Endothelial cell of umbilical vein (primary cell): ENCODE measurements around the gene C12orf50. TPM values are rescaled to one million over a fixed set of nuclear protein-coding genes. Genes with fewer than 3 reads are reported as not detected.

ENCODE experiments used
- BruUV-seq: library from RNA; stranded (reverse); fragments of 400-500 nt; replicated peaks from 2 replicates; lab custom pipeline; 2021; lab: Mats Ljungman, UMichigan
- CTCF ChIA-PET: fragments of 300-600, 350-600 bp; sonication (Branson Sonifier 250); formaldehyde crosslinking; loops from one replicate; lab custom pipeline; 2021; ENCODE audit warnings: antibody characterized with exemption, inconsistent platforms; lab: Charles Lee
- POLR2A ChIA-PET: fragments of 300-600, 350-600 bp; sonication (Branson Sonifier 250); formaldehyde crosslinking; loops from one replicate; lab custom pipeline; 2021; ENCODE audit warnings: antibody characterized with exemption, inconsistent platforms; lab: Charles Lee
- DNase-seq: peaks from one replicate; pipeline ENCODE4 v3.0.0-alpha.2; 2011; ENCODE audit warnings: low read depth, low spot score
- FAIRE-seq: peaks from 2 replicates; lab custom pipeline; 2011; peaks lifted over from hg19 to GRCh38; lab: Jason Lieb, UNC
- H2AFZ ChIP-seq: 2 replicates; pipeline ENCODE4 v1.6.0; 2012; ENCODE audit warnings: low read depth, low read length, control low read depth, inconsistent platforms
- H3K27ac ChIP-seq: 2 replicates; pipeline ENCODE4 v1.5.1; 2011; ENCODE audit warnings: low read depth, mild to moderate bottlenecking, control low read depth, low read length, moderate library complexity; ENCODE audit not compliant: insufficient read depth
- H3K27me3 ChIP-seq, 2 experiments: 2 replicates each; pipeline versions ENCODE4 v1.6.0 to v1.6.1; 2011; ENCODE audit warnings: low read length in 2 of 2, mixed read lengths in 1 of 2; ENCODE audit not compliant: control insufficient read depth in 2 of 2, insufficient read depth in 2 of 2
- H3K36me3 ChIP-seq, 2 experiments: 2 replicates in 1 of 2; 3 replicates in 1 of 2; pipeline ENCODE4 v1.5.1; 2011; ENCODE audit warnings: low read length in 2 of 2, mild to moderate bottlenecking in 1 of 2, moderate library complexity in 1 of 2; ENCODE audit not compliant: control insufficient read depth in 2 of 2, insufficient read depth in 2 of 2; ENCODE audit errors: extremely low read depth in 1 of 2
- H3K4me1 ChIP-seq: 3 replicates; pipeline ENCODE4 v1.5.1; 2011; ENCODE audit warnings: mild to moderate bottlenecking, low read length; ENCODE audit not compliant: control insufficient read depth, insufficient read depth; ENCODE audit errors: extremely low read depth
- H3K4me2 ChIP-seq: 2 replicates; pipeline ENCODE4 v1.6.1; 2011; ENCODE audit warnings: low read length, control low read depth, mixed read lengths; ENCODE audit not compliant: insufficient read depth
- H3K4me3 ChIP-seq, 3 experiments: fragments of 200-600 bp in 1 of 3; sonication (generic), shearing (Covaris generic) in 1 of 3; replicated peaks in 1 of 3; 2 replicates each; pipeline ENCODE4 v1.5.1; 2011 to 2016; ENCODE audit warnings: control low read depth in 3 of 3, low read length in 3 of 3, mild to moderate bottlenecking in 2 of 3, inconsistent platforms in 1 of 3, low read depth in 1 of 3, moderate library complexity in 1 of 3; ENCODE audit not compliant: insufficient read depth in 1 of 3
- H3K79me2 ChIP-seq: 2 replicates; pipeline ENCODE4 v1.6.0; 2012; ENCODE audit warnings: low read length, inconsistent platforms; ENCODE audit not compliant: control insufficient read depth, insufficient read depth
- H3K9ac ChIP-seq: replicated peaks from 2 replicates; pipeline ENCODE3; 2011; ENCODE audit warnings: low read length, control low read depth; ENCODE audit not compliant: insufficient read depth; ENCODE audit errors: extremely low read depth
- H3K9me1 ChIP-seq: replicated peaks from 3 replicates; pipeline ENCODE4 v1.6.0; 2011; ENCODE audit warnings: mild to moderate bottlenecking, low read length; ENCODE audit not compliant: control insufficient read depth, insufficient read depth; ENCODE audit errors: extremely low read depth
- H3K9me3 ChIP-seq: replicated peaks from 2 replicates; pipeline ENCODE4 v1.5.1; 2012; ENCODE audit warnings: low read length, inconsistent platforms; ENCODE audit not compliant: control insufficient read depth, insufficient read depth
- H4K20me1 ChIP-seq: replicated peaks from 2 replicates; pipeline ENCODE3; 2011; ENCODE audit warnings: mild to moderate bottlenecking, low read length; ENCODE audit not compliant: control insufficient read depth, insufficient read depth; ENCODE audit errors: extremely low read depth
- EZH2 ChIP-seq: IDR thresholded peaks from 2 replicates; pipeline ENCODE4 v1.6.1; 2012; ENCODE audit warnings: borderline replicate concordance, low read depth, mild to moderate bottlenecking, moderate library complexity, low read length, inconsistent platforms; ENCODE audit not compliant: severe bottlenecking
- FOS ChIP-seq: IDR thresholded peaks from 2 replicates; pipeline ENCODE4 v1.6.1; 2011; ENCODE audit warnings: mild to moderate bottlenecking, low read length, moderate library complexity, borderline replicate concordance; ENCODE audit not compliant: insufficient read depth
- JUN ChIP-seq: IDR thresholded peaks from 2 replicates; pipeline ENCODE4 v1.6.1; 2011; ENCODE audit warnings: borderline replicate concordance, low read depth; ENCODE audit not compliant: insufficient read length, insufficient read depth
- MYC ChIP-seq: IDR thresholded peaks from one replicate; pipeline ENCODE4 v1.6.1; 2011; ENCODE audit warnings: mild to moderate bottlenecking, low read depth, low read length
- POLR2AphosphoS5 ChIP-seq: IDR thresholded peaks from 2 replicates; pipeline ENCODE4 v1.6.1; 2012; ENCODE audit warnings: low read depth, mild to moderate bottlenecking, control low read depth, low read length, moderate library complexity; ENCODE audit not compliant: insufficient read depth
- dilution Hi-C: fragments of 300-500 bp; cut with MboI; formaldehyde crosslinking; loops from one replicate; pipeline ENCODE4 v1.15.0; 2019; ENCODE audit warnings: low sequenced_read_pairs; ENCODE audit not compliant: extremely low pct_ligation_motif_present
- intact Hi-C: fragments of 100-400 bp; cut with micrococcal nuclease; formaldehyde crosslinking; loops from one replicate; pipeline ENCODE4 v1.10.0; 2022
- polyA plus RNA-seq, 4 experiments: library from polyadenylated mRNA; depleted of rRNA in 3 of 4; stranded (reverse) in 3 of 4; unstranded in 1 of 4; fragments of >200 nt; gene quantifications; 2 replicates each; pipeline versions ENCODE4 v1.2.1 to v1.2.3, GENCODE V29; 2011 to 2012; ENCODE audit warnings: missing spikeins in 1 of 4
- total RNA-seq: library from RNA; stranded (reverse); gene quantifications from 2 replicates; pipeline ENCODE4 v1.2.3, GENCODE V29; 2021
- TF ChIP-seq, protein P1 (sequence below), 2 donors: IDR thresholded peaks; 1 replicate in 1 of 2; 2 replicates in 1 of 2; pipeline ENCODE4 v1.5.1; 2011; ENCODE audit warnings: low read length in 2 of 2, mild to moderate bottlenecking in 2 of 2, moderate library complexity in 2 of 2, control low read depth in 1 of 2, inconsistent platforms in 1 of 2, low read depth in 1 of 2; ENCODE audit not compliant: insufficient read depth in 1 of 2; ENCODE audit errors: extremely low read depth in 1 of 2
- TF ChIP-seq, protein P2 (sequence below): IDR thresholded peaks from 2 replicates; pipeline ENCODE4 v1.6.1; 2011; ENCODE audit not compliant: insufficient read depth, insufficient read length

Gene C12orf50
- total and polyA plus RNA-seq, 2 donors (not counting 3 experiments of a cell fraction or from before 2014, with no cell fraction given), result 0.31 TPM; not detected in 1

DNA sequence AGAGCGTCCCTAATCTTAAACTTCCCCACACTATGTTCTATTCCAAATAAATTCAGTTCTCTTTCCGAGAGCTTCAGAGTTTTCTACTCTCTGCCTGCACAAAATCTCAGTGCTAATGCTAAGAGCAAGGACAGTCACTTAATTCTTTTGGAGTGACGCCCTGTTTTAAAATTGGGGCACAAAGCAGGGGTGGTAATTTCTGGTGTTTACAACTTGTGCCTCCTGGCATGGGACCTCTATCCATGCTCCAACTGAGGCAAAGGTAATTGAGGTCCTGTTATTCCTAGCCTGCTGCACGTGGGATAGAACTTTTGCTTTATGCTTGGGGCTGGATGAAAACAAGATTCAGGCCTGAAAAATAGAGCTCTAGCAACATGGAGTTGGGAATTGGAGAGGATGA lies 22.9 kb downstream of the C12orf50 start:
- no peak overlapping the region for H3K4me3 ChIP-seq
- H3K27ac ChIP-seq, result no peak overlapping the region
- intact Hi-C loops, result no loop called here
- no peak overlapping the region for H3K4me2 ChIP-seq
- no peaks in the 10 kb centered on the region for H3K4me1 ChIP-seq
- no peak overlapping the region for H3K9ac ChIP-seq
- H3K9me1 ChIP-seq, result no peaks in the 10 kb centered on the region
- H3K36me3 ChIP-seq, result no peaks in the 10 kb centered on the region
- H4K20me1 ChIP-seq, result no peaks in the 10 kb centered on the region
- no peak for DNase-seq
- H3K27me3 ChIP-seq, result no peaks in the 10 kb centered on the region
- no peak for FAIRE-seq
- H2AFZ ChIP-seq, result no peak overlapping the region
- POLR2A ChIA-PET, result no interaction called here
- no peaks in the 10 kb centered on the region for H3K79me2 ChIP-seq
- no TSS peak for BruUV-seq
- dilution Hi-C loops, result no loop called here
- CTCF ChIA-PET, result interaction anchor here (1.4 kb wide), 1 partner anchor 12 kb away, joined by 7 read pairs; no protein-coding TSS in a partner anchor
- TF ChIP-seq, protein P1, sequence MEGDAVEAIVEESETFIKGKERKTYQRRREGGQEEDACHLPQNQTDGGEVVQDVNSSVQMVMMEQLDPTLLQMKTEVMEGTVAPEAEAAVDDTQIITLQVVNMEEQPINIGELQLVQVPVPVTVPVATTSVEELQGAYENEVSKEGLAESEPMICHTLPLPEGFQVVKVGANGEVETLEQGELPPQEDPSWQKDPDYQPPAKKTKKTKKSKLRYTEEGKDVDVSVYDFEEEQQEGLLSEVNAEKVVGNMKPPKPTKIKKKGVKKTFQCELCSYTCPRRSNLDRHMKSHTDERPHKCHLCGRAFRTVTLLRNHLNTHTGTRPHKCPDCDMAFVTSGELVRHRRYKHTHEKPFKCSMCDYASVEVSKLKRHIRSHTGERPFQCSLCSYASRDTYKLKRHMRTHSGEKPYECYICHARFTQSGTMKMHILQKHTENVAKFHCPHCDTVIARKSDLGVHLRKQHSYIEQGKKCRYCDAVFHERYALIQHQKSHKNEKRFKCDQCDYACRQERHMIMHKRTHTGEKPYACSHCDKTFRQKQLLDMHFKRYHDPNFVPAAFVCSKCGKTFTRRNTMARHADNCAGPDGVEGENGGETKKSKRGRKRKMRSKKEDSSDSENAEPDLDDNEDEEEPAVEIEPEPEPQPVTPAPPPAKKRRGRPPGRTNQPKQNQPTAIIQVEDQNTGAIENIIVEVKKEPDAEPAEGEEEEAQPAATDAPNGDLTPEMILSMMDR (IDR thresholded peaks at IDR 0.05; ENCODE audit: extremely low read depth in 1 of 2, insufficient read depth in 1 of 2, low read depth in 1 of 2, low read length in 2 of 2), result no peak
- TF ChIP-seq EZH2, result no peak
- no peaks in the 10 kb centered on the region for H3K9me3 ChIP-seq

DNA sequence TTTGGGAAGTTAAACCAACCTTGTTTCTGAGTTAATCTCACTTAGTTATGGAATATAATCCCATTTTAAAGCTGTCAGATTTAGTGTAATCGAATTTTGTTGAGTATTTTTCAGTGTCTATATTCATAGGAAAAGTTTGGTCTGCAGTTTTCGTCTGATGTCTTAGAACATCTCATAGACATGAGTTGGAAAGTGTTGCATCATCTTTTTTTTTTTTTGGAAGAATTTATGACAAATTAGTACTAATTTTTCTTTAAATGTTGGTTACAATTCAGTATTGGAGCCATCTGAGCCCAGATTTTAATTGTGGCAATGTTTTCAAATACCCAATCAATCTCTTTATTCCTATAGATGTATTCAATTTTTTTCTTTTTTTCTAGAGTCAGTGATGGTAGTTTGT lies 27.9 kb downstream of the C12orf50 start:
- Histone ChIP-seq H3K4me2 (no peak overlapping the region), H3K9ac (no peak overlapping the region), H3K9me3 (no peaks in the 10 kb centered on the region), H3K27me3 (no peaks in the 10 kb centered on the region), H3K79me2 (no peaks in the 10 kb centered on the region), H3K9me1 (no peaks in the 10 kb centered on the region), H3K36me3 (no peaks in the 10 kb centered on the region), H3K27ac (no peak overlapping the region), H2AFZ (no peak overlapping the region), H3K4me1 (no peaks in the 10 kb centered on the region), H3K4me3 (no peak overlapping the region), H4K20me1 (no peaks in the 10 kb centered on the region)
- BruUV-seq, result no TSS peak
- intact Hi-C loops (no loop called here), dilution Hi-C loops (no loop called here)
- ChIA-PET CTCF (no interaction called here), POLR2A (no interaction called here)
- TF ChIP-seq, protein P1 (IDR thresholded peaks at IDR 0.05; ENCODE audit: extremely low read depth in 1 of 2, insufficient read depth in 1 of 2, low read depth in 1 of 2, low read length in 2 of 2), result no peak
- no peak for TF ChIP-seq MYC
- TF ChIP-seq JUN, result no peak
- no peak for TF ChIP-seq EZH2
- no peak for TF ChIP-seq FOS
- TF ChIP-seq, protein P2, sequence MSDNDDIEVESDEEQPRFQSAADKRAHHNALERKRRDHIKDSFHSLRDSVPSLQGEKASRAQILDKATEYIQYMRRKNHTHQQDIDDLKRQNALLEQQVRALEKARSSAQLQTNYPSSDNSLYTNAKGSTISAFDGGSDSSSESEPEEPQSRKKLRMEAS, result no peak
- no peak for TF ChIP-seq POLR2AphosphoS5
- DNase-seq (no peak), FAIRE-seq (no peak)
